GM12801 (cell line): ENCODE data around the gene DOK3.

ENCODE experiments used
- CTCF ChIP-seq: IDR thresholded peaks from one replicate; pipeline ENCODE4 v1.5.1; 2011; ENCODE audit warnings: control low read depth; ENCODE audit not compliant: insufficient read length; ENCODE audit errors: extremely low read depth

Gene DOK3

GRCh38 chr5:177509381-177509951 lies at the start of gene DOK3:
TSS of gene DOK3 (minus strand) at chr5:177509826. CDS start at chr5:177509540, 286 bp downstream.
- TF ChIP-seq CTCF, result no peak

- TF ChIP-seq CTCF, result no peak
Observed at GRCh38 chr5:177557796-177558195, 48.2 kb upstream of the DOK3 start.

GRCh38 chr5:177557041-177557647 lies 47.5 kb upstream of the DOK3 start:
- TF ChIP-seq CTCF, result no peak

GRCh38 chr5:177555665-177556064 lies 46.0 kb upstream of the DOK3 start:
- TF ChIP-seq CTCF, result no peak

- TF ChIP-seq CTCF, result no peak
Observed at GRCh38 chr5:177555228-177555627, 45.6 kb upstream of the DOK3 start.

- no peak for TF ChIP-seq CTCF
Observed at GRCh38 chr5:177554474-177555111, 45.0 kb upstream of the DOK3 start, which contains the start of gene FAM193B. TSS of gene FAM193B (minus strand) at chr5:177554563. CDS start at chr5:177554458, 105 bp downstream.

- no peak for TF ChIP-seq CTCF
Observed at GRCh38 chr5:177553671-177554429, 44.2 kb upstream of the DOK3 start.
